HG03025 (cell line): Measurements from ENCODE around the gene RNF183.
"Not testable (repeated sequence)": the region's sequence is repeated elsewhere in the genome, so short reads cannot be mapped to it uniquely, and the experiment has no call there.

Experiments
- ATAC-seq: cut with Tn5 transposase; IDR thresholded peaks from one replicate; pipeline ENCODE4 v1.9.1; 2021; ENCODE audit warnings: mild to moderate bottlenecking, moderate library complexity; ENCODE audit not compliant: unreplicated experiment, low FRiP score

Gene RNF183

GRCh38 chr9:113319054-113319453, 15.9 kb upstream of the RNF183 start:
- ATAC-seq = no peak

- ATAC-seq = no peak
Measured at GRCh38 chr9:113317777-113318176, 14.6 kb upstream of the RNF183 start.

GRCh38 chr9:113316030-113316429, 12.9 kb upstream of the RNF183 start:
- no peak for ATAC-seq

GRCh38 chr9:113315231-113315630, 12.1 kb upstream of the RNF183 start:
- ATAC-seq = no peak

- no peak for ATAC-seq
Measured at GRCh38 chr9:113313261-113313660, 10.1 kb upstream of the RNF183 start.

- no peak for ATAC-seq
Measured at GRCh38 chr9:113311961-113312360, 8.8 kb upstream of the RNF183 start.

- ATAC-seq = no peak
Measured at GRCh38 chr9:113310538-113310937, 7.4 kb upstream of the RNF183 start.

- ATAC-seq = no peak
Measured at GRCh38 chr9:113309204-113309813, 6.1 kb upstream of the RNF183 start.

- ATAC-seq = no peak
Measured at GRCh38 chr9:113307396-113307975, 4.3 kb upstream of the RNF183 start.

- ATAC-seq = no peak
Measured at GRCh38 chr9:113306566-113306965, 3.4 kb upstream of the RNF183 start.

GRCh38 chr9:113301548-113301947, 1.6 kb downstream of the RNF183 start:
- no peak for ATAC-seq

GRCh38 chr9:113299800-113300292, 3.3 kb downstream of the RNF183 start:
- no peak for ATAC-seq

- no peak for ATAC-seq
Measured at GRCh38 chr9:113298924-113299770, 4.0 kb downstream of the RNF183 start.

- ATAC-seq = no peak
Measured at GRCh38 chr9:113298311-113298710, 4.9 kb downstream of the RNF183 start.

GRCh38 chr9:113296796-113297558, 6.2 kb downstream of the RNF183 start:
- ATAC-seq = no peak

- ATAC-seq = not testable (repeated sequence)
Measured at GRCh38 chr9:113296247-113296646, 6.9 kb downstream of the RNF183 start.

- ATAC-seq = no peak
Measured at GRCh38 chr9:113293285-113293878, 9.8 kb downstream of the RNF183 start.

GRCh38 chr9:113290052-113290607, 13.0 kb downstream of the RNF183 start:
- ATAC-seq = no peak

- ATAC-seq = no peak
Measured at GRCh38 chr9:113289091-113289490, 14.1 kb downstream of the RNF183 start.

GRCh38 chr9:113281356-113281755, 21.8 kb downstream of the RNF183 start:
- no peak for ATAC-seq
